ENCODE measurements around the gene DENND1C.

Gene DENND1C

DNA sequence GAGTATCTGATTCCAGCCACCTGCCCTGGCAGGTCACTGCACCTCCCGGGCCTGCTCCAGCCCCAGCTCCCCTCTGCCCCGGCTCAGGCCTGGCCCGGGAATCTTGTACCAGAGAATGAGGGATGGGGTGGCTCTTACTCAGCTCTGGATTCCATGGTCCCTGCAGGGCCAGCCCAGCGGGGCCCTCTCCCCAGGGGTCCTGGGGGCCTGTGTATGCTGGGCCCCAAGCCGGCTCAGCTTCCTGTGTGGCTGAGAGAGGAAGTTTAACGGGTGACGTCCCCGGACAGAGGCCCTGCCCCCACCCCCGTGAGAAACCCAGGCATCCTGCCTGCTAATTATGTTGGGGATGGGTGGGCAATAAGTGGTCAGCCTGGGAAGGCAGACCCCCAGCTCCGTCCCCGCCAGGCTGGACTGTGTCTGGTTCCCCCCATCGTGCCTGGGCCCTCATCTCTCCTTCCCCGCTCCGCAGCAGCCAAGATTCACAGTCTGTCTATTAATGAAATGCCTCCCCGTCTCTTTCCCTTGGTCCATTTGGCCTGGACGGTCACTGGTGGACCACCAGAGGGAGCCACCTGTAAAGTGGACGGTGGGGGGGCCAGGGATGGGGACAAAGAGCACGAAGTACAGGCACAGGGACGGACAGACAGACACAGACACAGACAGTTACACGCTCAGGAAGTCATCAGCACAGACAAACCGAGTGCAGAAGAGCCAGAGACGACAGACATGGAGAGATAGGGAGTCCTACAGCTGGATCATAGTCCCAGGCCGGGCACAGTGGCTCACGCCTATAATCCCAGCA, at the start of gene DENND1C:
Gene DENND1C, minus strand, starts transcription at position 247 of the 802 bp plus-strand sequence. Its CDS starts 92 bp downstream, at position 155.
- TF ChIP-seq, protein P1, sequence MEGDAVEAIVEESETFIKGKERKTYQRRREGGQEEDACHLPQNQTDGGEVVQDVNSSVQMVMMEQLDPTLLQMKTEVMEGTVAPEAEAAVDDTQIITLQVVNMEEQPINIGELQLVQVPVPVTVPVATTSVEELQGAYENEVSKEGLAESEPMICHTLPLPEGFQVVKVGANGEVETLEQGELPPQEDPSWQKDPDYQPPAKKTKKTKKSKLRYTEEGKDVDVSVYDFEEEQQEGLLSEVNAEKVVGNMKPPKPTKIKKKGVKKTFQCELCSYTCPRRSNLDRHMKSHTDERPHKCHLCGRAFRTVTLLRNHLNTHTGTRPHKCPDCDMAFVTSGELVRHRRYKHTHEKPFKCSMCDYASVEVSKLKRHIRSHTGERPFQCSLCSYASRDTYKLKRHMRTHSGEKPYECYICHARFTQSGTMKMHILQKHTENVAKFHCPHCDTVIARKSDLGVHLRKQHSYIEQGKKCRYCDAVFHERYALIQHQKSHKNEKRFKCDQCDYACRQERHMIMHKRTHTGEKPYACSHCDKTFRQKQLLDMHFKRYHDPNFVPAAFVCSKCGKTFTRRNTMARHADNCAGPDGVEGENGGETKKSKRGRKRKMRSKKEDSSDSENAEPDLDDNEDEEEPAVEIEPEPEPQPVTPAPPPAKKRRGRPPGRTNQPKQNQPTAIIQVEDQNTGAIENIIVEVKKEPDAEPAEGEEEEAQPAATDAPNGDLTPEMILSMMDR (IDR thresholded peaks at IDR 0.05; ENCODE audit: low read depth, low read length, missing control alignments) = peak; percentile 64
- DNase-seq (ENCODE audit: low read depth) = no peak
- H3K4me3 ChIP-seq (ENCODE audit: low read depth, low read length) = no peak within 1 kb of the TSS
- in situ Hi-C loops (cut with HindIII; ENCODE audit: low sequenced_read_pairs) = no loop called here

GRCh38 chr19:6530386-6531162, 49.0 kb upstream of the DENND1C start, which contains the start of gene TNFSF9:
TSS of gene TNFSF9 (plus strand) at chr19:6531026. CDS start at chr19:6531037, 11 bp downstream.
- H3K4me3 ChIP-seq (ENCODE audit: low read depth, low read length) = peak within 1 kb of the TSS; percentile 73
- TF ChIP-seq, protein P1 (IDR thresholded peaks at IDR 0.05; ENCODE audit: low read depth, low read length, missing control alignments) = no peak
- in situ Hi-C loops (cut with HindIII; ENCODE audit: low sequenced_read_pairs) = no loop called here
- DNase-seq (ENCODE audit: low read depth) = peak; percentile 51

- peak overlapping the region; percentile 73 for H3K4me3 ChIP-seq (ENCODE audit: low read depth, low read length)
- TF ChIP-seq, protein P1 (IDR thresholded peaks at IDR 0.05; ENCODE audit: low read depth, low read length, missing control alignments) = no peak
- in situ Hi-C loops (cut with HindIII; ENCODE audit: low sequenced_read_pairs) = no loop called here
- no peak for DNase-seq (ENCODE audit: low read depth)
These were observed 48.4 kb upstream of the DENND1C start for GRCh38 chr19:6529937-6530385.

DNA sequence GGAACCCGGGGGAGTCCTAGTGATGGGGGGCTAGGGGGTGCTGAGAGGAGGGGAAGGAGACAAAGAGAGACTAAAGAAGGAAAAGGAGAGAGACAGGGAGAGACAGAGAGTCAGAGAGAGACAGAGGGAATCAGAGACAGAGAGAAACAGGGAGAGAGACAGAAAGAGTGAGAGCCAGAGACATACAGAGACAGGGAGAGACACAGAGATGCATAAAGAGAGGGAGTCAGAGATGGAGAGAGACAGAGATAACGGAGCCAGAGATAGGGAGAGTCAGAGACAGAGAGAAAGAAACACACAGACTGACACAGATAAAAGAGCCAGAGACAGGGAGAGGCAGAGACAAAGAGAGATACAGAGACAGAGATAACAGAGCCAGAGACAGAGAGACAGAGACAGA, 47.8 kb upstream of the DENND1C start:
- TF ChIP-seq, protein P1 (IDR thresholded peaks at IDR 0.05; ENCODE audit: low read depth, low read length, missing control alignments) = no peak
- no peak for DNase-seq (ENCODE audit: low read depth)
- H3K4me3 ChIP-seq (ENCODE audit: low read depth, low read length) = no peak overlapping the region
- in situ Hi-C loops (cut with HindIII; ENCODE audit: low sequenced_read_pairs) = no loop called here

GRCh38 chr19:6528544-6529121, 47.0 kb upstream of the DENND1C start:
- no peak overlapping the region for H3K4me3 ChIP-seq (ENCODE audit: low read depth, low read length)
- TF ChIP-seq, protein P1 (IDR thresholded peaks at IDR 0.05; ENCODE audit: low read depth, low read length, missing control alignments) = no peak
- in situ Hi-C loops (cut with HindIII; ENCODE audit: low sequenced_read_pairs) = no loop called here
- no peak for DNase-seq (ENCODE audit: low read depth)

GRCh38 chr19:6527893-6528543, 46.4 kb upstream of the DENND1C start:
- in situ Hi-C loops (cut with HindIII; ENCODE audit: low sequenced_read_pairs) = no loop called here
- DNase-seq (ENCODE audit: low read depth) = no peak
- no peak overlapping the region for H3K4me3 ChIP-seq (ENCODE audit: low read depth, low read length)
- TF ChIP-seq, protein P1 (IDR thresholded peaks at IDR 0.05; ENCODE audit: low read depth, low read length, missing control alignments) = no peak

Measured in astrocyte of the cerebellum (primary cell).